GM15510 (cell line): ENCODE data around the gene TMEM150A.

Experiments
- POLR2A ChIP-seq: IDR thresholded peaks from 3 replicates; pipeline ENCODE4 v1.6.1; 2011; ENCODE audit warnings: borderline replicate concordance; ENCODE audit not compliant: insufficient read length; ENCODE audit errors: extremely low read depth

The TMEM150A gene

DNA sequence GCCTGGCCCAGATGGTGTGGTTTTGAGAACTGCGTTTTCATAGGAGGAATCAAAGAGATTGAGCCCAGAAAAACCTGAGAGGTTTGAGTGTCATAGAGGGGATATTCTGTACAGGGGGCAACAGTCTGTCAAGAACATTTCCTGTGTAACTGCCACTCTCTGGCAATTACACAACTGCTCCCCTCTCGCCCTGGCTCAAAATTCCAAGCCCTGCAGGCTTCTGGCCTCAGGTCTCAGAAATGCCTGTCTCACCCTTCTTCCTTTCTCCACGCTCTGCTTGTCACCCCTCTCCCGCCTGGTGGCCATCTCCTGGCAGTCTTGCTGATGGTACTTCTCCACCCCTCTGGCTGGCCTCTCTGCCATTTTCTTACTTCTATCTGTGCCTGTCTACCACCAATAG lies 14.3 kb downstream of the TMEM150A start:
- TF ChIP-seq POLR2A, result no peak

DNA sequence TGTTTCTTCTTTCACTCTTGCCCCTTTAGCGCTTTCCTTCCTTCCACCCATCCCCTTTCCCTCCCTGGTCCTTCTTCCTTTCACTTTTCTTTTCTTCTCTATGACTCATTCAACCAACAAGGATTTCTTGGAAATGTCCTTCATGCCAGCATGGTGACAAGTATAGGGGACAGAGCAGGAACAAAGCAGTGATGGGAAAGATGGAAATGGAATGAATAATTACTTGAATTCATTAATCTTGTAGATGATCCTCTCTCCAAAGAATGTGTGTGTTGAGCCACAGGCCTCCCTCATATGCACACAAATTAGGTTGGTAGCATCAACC lies 16.8 kb downstream of the TMEM150A start:
- TF ChIP-seq POLR2A, result no peak

DNA sequence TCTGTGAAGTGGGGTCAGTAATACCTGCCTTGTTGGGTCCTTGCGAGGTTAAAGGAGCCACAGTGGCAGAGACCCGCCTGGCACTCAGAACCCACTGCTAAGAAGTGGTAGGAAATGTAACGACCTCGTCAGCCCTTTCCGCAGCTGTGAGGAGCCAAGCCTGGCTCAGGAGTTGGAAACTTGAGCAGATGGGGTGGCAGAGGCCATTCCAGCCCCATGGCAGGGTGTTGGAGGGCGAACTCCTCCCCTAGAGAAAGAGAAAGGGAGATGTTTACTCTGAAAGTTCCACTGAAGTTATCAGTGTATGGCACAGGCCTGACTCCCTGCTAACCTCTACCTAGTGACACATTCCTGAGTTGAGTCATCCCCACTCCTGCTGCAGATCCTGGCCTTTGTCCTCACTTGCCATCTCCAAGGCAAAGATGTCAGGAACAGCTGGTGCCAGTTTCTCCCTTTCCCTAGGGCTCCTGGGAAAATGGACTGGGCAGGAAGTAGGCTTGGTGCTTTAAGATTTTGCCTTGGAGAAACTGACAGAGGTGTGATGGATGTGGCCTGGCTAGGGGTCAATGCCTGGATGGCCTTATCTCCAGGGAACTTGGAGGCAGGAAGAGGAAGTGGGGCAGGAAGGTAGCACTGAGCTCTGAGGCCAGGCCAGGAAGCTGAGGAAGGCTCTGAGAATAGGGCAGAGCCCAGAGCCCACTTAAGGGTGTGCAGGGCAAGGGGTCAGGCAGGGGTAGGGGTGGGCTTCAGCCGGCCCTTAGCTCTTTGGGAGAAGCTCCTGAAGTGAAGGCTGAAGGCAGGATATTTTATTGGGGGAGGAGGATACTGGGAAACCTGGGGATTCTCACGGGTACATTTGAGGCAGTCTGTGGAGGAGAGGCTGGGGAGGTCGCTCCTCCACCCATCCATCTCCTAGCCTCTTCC lies 17.4 kb downstream of the TMEM150A start:
- TF ChIP-seq POLR2A, result no peak

DNA sequence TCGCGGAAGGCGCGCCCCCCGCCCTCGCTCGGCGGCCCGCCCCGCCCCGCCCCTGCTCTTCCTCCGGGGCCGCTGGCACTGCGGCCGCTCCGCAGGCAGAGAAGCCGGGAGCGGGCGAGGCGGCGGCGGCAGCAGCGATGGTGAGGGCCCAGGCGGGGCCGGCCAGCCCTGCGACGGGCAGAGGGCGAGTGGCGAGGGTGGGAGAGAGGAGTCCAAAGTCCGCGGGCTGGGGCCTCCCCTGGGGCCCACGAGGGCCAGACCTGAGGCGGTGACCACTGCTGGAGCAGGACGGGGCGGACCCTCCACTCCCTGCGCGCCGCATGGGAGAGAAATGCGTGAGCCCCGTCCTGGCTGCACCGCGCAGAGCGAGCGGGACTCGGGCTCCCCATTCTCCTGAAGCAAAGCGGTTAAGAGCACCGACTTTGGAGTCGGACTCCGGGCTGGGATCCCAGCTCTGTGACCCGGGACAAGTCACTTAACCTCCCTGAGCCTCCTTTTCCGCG lies 18.1 kb downstream of the TMEM150A start, which contains the start of gene VAMP5:
TSS of gene VAMP5 (plus strand) at position 78 of the 503 bp plus-strand sequence. CDS start at position 138, 60 bp downstream.
- TF ChIP-seq POLR2A, result peak; percentile 51

DNA sequence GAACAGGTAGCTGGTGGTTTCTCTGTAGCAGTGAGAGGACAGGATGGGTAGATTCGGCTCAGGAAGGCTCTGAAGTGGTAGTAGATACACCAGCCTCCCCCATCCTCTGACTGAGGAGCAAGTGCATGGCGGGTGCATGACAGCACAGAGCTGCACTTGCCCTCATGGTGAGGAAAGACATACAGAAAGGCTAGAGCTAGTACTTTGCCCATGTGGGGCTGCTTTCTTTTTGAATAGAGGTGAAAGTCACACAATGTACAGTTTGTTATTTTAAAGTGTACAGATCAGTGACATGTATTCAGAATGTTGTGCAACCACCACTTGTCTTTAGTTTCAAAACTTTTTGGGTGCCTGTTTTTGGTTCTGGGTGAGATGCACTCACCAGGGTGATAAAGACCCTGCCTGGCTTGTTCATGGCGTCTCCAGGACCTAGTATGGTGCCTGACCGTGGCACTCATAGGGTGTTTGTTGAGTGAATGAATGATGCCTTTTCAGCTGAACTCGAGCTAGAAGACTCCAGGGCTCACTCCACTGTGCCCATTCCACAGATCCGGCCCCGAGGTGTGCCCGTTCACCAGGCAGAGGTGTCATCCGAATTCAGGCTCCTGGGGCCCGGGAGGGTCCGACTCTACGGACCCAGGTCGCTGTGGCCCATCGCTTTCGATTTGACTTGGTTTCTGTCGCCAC lies 18.7 kb downstream of the TMEM150A start:
- no peak for TF ChIP-seq POLR2A

DNA sequence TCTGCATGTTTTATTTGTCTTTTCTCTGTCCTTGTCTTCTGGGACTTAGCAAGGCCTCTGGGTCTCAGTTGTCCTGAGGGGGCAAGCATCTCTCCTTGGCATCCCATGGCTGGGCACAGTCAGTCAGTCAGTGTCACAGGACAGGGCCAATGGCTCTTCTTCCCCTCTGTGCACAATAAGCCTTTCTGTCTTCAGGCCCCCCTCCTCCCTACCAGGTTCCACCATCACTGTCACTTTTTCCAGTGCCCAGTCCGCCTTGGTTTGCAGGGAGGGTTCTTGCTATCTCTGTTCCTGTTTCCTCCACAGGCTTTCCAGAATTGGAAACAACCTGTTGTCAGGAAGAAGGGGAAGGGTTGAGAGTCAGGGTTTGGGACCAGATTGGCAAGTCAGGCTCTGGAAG lies 20.0 kb downstream of the TMEM150A start:
- TF ChIP-seq POLR2A, result no peak

DNA sequence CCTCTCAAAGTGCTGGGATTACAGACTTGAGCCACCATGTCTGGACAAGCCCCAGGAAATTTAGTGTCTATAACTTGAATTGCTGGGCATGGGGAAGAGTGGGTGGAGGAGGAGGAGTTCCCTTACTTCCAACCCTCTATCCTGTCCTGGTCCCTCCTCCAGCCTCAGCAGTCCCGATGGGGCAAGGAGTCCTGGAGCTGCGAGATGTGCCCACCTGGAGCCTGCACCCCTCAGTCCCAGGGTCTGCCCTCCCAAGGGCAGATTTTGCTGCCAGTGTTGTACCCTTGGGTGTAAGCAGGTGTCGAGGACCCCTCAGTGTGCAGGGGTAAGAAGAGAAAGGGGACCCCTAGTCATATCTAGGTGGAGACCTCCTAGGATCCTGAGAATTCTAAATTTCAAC lies 22.3 kb downstream of the TMEM150A start:
- no peak for TF ChIP-seq POLR2A

DNA sequence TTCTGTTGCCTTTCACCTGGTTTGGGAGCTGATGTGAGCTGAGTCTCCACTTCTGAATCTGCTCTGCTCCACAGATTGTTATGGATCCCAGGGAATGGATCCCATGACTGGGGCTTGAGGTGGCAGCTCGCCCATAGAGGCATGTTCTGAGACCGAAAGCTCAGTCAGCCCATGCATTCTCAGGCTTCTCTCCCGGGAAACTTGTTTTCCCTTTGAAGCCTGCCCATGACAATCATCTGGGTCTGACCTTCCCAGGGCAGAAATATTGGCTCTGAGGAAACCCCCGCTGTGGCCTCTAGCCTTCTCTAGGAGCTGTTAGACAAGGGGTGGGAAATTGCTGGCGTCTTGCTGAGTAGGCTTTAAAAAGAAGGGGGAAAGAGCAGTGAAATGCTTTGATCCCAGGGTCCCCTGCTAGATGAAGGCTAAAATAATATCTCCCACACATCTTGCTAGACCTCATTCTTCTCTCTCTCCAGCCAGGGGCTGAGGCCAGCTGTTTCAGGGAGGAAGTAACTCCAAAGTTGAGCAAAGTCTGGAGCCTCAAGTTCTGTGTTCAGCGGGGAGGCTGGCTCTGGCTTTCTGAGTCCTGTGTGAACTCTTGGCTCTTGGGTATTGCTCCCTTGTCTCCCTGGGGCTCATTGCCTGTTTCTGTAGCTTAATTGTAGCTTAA lies 23.1 kb downstream of the TMEM150A start:
- TF ChIP-seq POLR2A, result no peak

DNA sequence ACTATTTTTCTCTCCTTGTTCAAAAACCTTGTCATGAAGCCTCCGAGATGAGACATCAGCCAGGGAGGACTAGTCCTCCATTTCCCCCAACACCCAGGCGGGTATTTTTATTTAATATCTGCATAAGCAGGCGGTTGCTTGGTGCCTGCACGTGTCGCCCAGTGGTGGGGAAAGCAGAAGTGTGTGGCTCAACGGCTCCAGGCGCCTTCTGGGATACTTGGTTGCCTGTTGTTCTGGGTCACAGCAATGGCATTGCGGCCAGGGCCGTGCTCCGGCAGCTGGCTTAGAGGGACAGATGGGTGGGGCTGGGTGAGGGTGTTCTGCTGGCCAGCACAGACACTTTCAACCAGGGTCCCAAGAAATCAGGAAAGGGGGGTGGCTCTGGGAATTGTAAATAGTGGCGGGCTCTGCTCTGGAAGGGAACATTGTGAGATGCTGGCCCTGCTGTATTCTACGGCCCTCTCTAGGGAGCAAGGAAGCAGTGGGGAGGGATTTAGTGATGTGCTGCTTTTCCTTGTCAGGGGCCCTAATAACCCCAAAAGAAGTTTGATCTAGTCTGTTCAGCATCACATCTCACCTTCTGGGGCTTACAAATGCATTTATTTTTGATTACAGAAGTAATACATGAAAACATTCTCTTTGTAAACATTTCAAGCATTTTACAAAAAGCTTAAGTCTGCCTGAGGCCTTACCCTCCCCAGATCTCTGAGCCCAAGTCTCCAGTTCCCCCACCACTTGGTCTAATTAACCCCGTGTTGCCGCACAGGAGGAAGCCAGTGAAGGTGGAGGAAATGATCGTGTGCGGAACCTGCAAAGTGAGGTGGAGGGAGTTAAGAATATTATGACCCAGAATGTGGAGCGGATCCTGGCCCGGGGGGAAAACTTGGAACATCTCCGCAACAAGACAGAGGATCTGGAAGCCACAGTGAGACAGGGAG lies 24.0 kb downstream of the TMEM150A start:
- no peak for TF ChIP-seq POLR2A

DNA sequence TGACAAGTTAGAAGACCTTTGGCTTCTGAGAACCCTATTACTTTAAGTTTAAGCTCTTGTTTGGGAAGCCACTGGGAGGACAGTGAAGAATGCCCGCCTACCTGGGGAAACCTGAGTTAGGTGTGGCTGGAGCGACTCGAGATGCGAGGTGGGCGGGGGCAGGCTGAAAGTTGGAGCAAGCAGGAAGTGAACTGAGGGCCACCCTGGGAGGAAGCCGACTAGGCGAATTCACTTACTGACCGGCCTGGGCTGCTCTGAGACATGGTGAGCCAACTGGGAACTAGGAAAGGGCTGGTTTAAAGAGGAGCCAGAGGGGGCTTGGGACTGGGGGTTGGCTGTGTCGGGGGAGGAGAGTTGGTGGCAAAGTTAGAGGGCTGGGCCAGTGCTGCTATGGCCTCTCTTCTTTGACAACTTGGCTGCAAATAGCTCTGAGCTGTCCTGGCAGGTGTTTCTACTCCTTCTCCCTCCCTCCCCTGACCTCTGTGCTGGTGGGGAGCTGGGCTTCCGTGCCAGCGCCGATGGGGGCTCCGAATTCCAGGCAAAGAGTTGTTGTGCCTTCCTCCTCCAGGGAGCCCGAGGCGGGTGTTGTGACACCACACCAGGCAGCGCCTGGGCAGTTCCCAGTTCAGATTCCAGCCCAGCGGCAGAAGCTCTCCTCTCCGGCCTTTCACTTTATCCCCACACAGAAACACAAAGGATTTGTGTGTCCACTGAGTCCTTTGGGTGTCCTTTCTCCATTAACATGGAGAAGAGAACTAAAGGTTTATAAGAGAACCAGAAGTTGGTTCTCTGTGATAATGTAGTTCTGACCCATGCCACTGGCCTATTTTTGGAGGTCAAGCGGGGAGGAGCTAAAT lies 24.9 kb downstream of the TMEM150A start, which contains the start of gene VAMP8:
TSS of gene VAMP8 (plus strand) at position 201 of the 857 bp plus-strand sequence. CDS start at position 262, 61 bp downstream.
- peak; percentile 56 for TF ChIP-seq POLR2A

DNA sequence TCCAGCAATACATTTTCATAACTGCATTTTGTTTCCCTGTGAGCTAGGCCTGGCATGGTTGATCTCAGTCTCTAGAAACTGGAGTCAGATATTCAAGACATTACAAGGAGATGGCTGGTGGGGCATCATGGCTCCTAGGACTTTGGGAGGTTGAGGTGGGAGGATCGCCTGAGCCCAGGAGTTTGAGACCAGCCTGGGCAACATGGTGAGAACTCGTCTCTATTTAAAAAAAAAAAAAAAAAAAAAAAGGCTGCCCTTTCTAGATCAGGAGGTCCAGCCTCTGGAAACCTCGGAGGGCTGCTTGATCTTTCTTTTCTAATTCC lies 25.5 kb downstream of the TMEM150A start:
- no peak for TF ChIP-seq POLR2A

DNA sequence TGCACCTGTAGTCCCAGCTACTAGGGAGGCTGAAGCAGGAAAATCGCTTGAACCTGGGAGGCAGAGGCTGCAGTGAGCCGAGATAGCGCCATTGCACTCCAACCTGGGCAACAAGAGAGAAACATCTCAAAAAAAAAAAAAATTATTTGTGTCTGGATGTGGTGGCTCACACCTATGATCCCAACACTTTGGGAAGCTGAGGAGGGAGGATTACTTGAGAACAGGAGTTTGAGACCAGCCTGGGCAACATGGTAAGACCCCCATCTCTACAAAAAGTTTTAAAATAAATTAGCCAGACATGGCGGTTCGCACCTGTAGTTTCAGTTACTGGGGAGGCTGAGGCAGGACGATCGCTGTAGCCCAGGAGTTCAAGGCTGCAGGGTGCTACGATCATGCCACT lies 26.8 kb downstream of the TMEM150A start:
- no peak for TF ChIP-seq POLR2A

DNA sequence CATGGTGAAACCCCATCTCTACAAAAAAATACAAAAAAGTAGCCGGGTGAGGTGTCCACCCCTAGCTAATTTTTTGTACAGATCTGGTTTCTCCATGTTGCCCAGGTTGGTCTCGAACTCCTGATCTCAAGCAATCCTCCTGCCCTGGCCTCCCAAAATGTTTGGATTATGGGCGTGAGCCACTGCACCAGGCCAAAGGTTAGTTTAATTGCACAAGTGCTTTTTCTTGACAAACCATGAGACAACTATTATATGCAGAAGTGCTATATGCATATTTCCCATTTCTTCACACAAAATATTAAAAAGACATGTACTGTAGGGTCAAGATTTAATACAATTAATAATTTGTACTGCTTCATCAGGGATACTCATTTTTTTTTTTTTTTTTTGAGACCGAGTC lies 36.2 kb downstream of the TMEM150A start:
- no peak for TF ChIP-seq POLR2A
